ENCODE data around the gene NEUROD2. TPM values are rescaled to one million over a fixed set of nuclear protein-coding genes. Genes with fewer than 3 reads are reported as not detected.

Gene NEUROD2
- polyA plus RNA-seq, 1 donor = 0.01 TPM

DNA sequence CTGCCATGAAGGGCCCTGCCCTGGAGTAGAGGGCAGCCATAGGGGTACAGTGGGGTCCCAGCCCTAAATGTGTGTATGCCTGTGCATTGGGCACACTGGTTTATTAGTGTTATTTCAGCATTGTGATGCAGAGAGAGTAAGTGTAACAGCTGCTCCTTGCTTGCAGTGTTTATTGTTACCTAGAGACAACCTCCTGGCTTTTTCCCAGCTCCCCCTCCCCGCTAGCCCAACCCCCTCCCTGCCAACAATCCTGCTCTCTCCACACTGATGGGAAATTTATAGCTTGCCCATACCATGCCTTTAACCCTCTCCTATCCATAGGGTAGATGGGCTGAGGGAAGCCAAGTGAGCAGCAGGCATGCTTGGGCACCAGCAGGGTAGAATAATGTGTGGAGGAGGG lies 51.3 kb downstream of the NEUROD2 start:
- no peak overlapping the region for H3K4me3 ChIP-seq (ENCODE audit: low read length)
- no peaks in the 10 kb centered on the region for H3K4me1 ChIP-seq (ENCODE audit: control insufficient read depth, insufficient read depth, low read length)
- no CpG with 5 or more reads among the region's 1 CpG for WGBS (ENCODE audit: insufficient coverage, low lambda C conversion rate)
- H3K27me3 ChIP-seq (ENCODE audit: control insufficient read depth, insufficient read depth, low read length) = no peaks in the 10 kb centered on the region
- H3K36me3 ChIP-seq (ENCODE audit: control insufficient read depth, insufficient read depth, low read length) = peaks cover 54% of the 10 kb centered on the region
- DNase-seq = no peak
- no peaks in the 10 kb centered on the region for H3K9me3 ChIP-seq (ENCODE audit: control insufficient read depth, low read depth, low read length)
- H3K27ac ChIP-seq (ENCODE audit: low read length) = no peak overlapping the region

GRCh38 chr17:39555368-39555767 lies 52.4 kb downstream of the NEUROD2 start:
- no peak for DNase-seq
- no CpG with 5 or more reads among the region's 2 CpGs for WGBS (ENCODE audit: insufficient coverage, low lambda C conversion rate)
- H3K27me3 ChIP-seq (ENCODE audit: control insufficient read depth, insufficient read depth, low read length) = no peaks in the 10 kb centered on the region
- no peak overlapping the region for H3K27ac ChIP-seq (ENCODE audit: low read length)
- no peak overlapping the region for H3K4me3 ChIP-seq (ENCODE audit: low read length)
- H3K4me1 ChIP-seq (ENCODE audit: control insufficient read depth, insufficient read depth, low read length) = no peaks in the 10 kb centered on the region
- no peaks in the 10 kb centered on the region for H3K9me3 ChIP-seq (ENCODE audit: control insufficient read depth, low read depth, low read length)
- peaks cover 64% of the 10 kb centered on the region for H3K36me3 ChIP-seq (ENCODE audit: control insufficient read depth, insufficient read depth, low read length)

Other genes with a start within 250 kb of the NEUROD2 start
- gene FBXL20, start 206.3 kb downstream of the NEUROD2 start, polyA plus RNA-seq = 8.8 TPM
- 27.8 TPM for gene MED1, start 156.7 kb downstream of the NEUROD2 start, polyA plus RNA-seq
- gene CDK12, start 146.4 kb downstream of the NEUROD2 start, polyA plus RNA-seq = 45.9 TPM
- gene PPP1R1B, start 19.0 kb upstream of the NEUROD2 start, polyA plus RNA-seq = 20.4 TPM
- gene STARD3, start 29.2 kb upstream of the NEUROD2 start, polyA plus RNA-seq = 57.9 TPM
- 2.2 TPM for gene TCAP, start 57.4 kb upstream of the NEUROD2 start, polyA plus RNA-seq
- gene PNMT, start 60.5 kb upstream of the NEUROD2 start, polyA plus RNA-seq = 2.1 TPM
- 31.8 TPM for gene PGAP3, start 80.1 kb upstream of the NEUROD2 start, polyA plus RNA-seq
- 175 TPM for gene ERBB2, start 92.1 kb upstream of the NEUROD2 start, polyA plus RNA-seq
- gene MIEN1, start 122.6 kb upstream of the NEUROD2 start, polyA plus RNA-seq = 43.8 TPM
- 35.9 TPM for gene GRB7, start 130.0 kb upstream of the NEUROD2 start, polyA plus RNA-seq

All from large intestine (tissue), 3 donors.